ENCODE results near the gene GRIN3A.
A peak's percentile ranks its signal among the peaks of the same experiment; 100 is the strongest.

The GRIN3A gene

GRCh38 chr9:101705135-101705661, 33.2 kb downstream of the GRIN3A start:
- DNase-seq = peak; percentile 20

- DNase-seq = no peak
Measured at GRCh38 chr9:101702257-101702656, 36.2 kb downstream of the GRIN3A start.

GRCh38 chr9:101693546-101694336, 44.7 kb downstream of the GRIN3A start:
- DNase-seq = no peak

- no peak for DNase-seq
Measured at GRCh38 chr9:101691657-101692056, 46.8 kb downstream of the GRIN3A start.

GRCh38 chr9:101689039-101689438, 49.4 kb downstream of the GRIN3A start:
- no peak for DNase-seq

GRCh38 chr9:101684665-101685064, 53.8 kb downstream of the GRIN3A start:
- DNase-seq = no peak

- DNase-seq = no peak
Measured at GRCh38 chr9:101683236-101683635, 55.2 kb downstream of the GRIN3A start.

GRCh38 chr9:101677861-101678260, 60.6 kb downstream of the GRIN3A start:
- DNase-seq = no peak

GRCh38 chr9:101675341-101675740, 63.1 kb downstream of the GRIN3A start:
- DNase-seq = no peak

- DNase-seq = no peak
Measured at GRCh38 chr9:101674165-101674564, 64.3 kb downstream of the GRIN3A start.

GRCh38 chr9:101673642-101674041, 64.8 kb downstream of the GRIN3A start:
- DNase-seq = no peak

- no peak for DNase-seq
Measured at GRCh38 chr9:101671567-101671966, 66.9 kb downstream of the GRIN3A start.

- no peak for DNase-seq
Measured at GRCh38 chr9:101668421-101668820, 70.0 kb downstream of the GRIN3A start.

GRCh38 chr9:101664453-101664852, 74.0 kb downstream of the GRIN3A start:
- no peak for DNase-seq

- DNase-seq = no peak
Measured at GRCh38 chr9:101652601-101653175, 85.8 kb downstream of the GRIN3A start.

- DNase-seq = no peak
Measured at GRCh38 chr9:101650142-101650541, 88.3 kb downstream of the GRIN3A start.

GRCh38 chr9:101648493-101648892, 90.0 kb downstream of the GRIN3A start:
- DNase-seq = no peak

GRCh38 chr9:101639785-101640665, 98.4 kb downstream of the GRIN3A start:
- no peak for DNase-seq

GRCh38 chr9:101639311-101639710, 99.1 kb downstream of the GRIN3A start:
- DNase-seq = no peak

GRCh38 chr9:101636247-101636646, 102.2 kb downstream of the GRIN3A start:
- DNase-seq = no peak

- no peak for DNase-seq
Measured at GRCh38 chr9:101635473-101635872, 103.0 kb downstream of the GRIN3A start.

GRCh38 chr9:101634741-101635409, 103.6 kb downstream of the GRIN3A start:
- DNase-seq = no peak

GRCh38 chr9:101632611-101633010, 105.8 kb downstream of the GRIN3A start:
- DNase-seq = no peak

Data from stimulated activated CD4-positive, alpha-beta T cell treated with anti-CD3 and anti-CD28 coated beads, Interleukin-1b, Interleukin-23, amount 100 ng/mL, for 48 hours (primary cell).